ENCODE results near the gene RAB1B. TPM values are rescaled to one million over a fixed set of nuclear protein-coding genes. Genes with fewer than 3 reads are reported as not detected.

RAB1B gene
- total and polyA plus RNA-seq, 10 of the 15 experiments (the other 5 are each of a cell fraction or from before 2014, with no cell fraction given): 10.4 to 193 (median 96.9) TPM

DNA sequence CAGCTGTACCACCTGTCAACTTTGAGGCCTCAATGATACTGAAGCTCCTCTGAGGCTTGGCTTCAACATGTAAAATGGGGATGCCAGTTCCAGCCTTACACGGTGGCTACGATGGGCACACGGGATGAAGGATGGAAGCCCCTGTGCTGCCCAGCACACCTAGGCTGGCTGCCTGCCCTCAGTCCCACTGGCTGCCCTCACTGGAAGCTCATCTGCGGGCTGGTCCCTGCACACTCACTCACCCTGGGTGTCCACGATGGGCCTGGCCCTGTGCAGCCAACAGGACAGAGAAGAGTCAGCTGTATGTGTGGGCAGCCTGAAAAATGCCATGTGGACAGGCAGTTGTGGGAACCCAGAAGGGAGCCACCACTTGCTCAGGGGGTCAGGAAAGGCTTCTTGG lies 18.3 kb downstream of the RAB1B start:
- H3K9ac ChIP-seq (ENCODE audit: control insufficient read depth, insufficient read depth, low read length): no peak overlapping the region
- peaks cover 2% of the 10 kb centered on the region in 2 experiments; a peak in 1 of 4 replicates for H3K27me3 ChIP-seq (replicated peaks in 1 of 2; ENCODE audit: control insufficient read depth in 2 of 2, insufficient read depth in 2 of 2, low read length in 1 of 2)
- WGBS (ENCODE audit: insufficient coverage, insufficient replicate concordance, low lambda C conversion rate, missing lambda C conversion rate): 77% methylated on average over 5 of the region's 5 CpGs
- H3K27ac ChIP-seq (ENCODE audit: control insufficient read depth, insufficient read depth): no peak overlapping the region
- ChIA-PET SMC1A (ENCODE audit: uncharacterized antibody, unreplicated experiment) (interaction anchor here (0.9 kb wide), 1 partner anchor 103 kb away, joined by 3 read pairs; no protein-coding TSS in a partner anchor), POLR2A (interaction anchor here (1.9 kb wide), 1 partner anchor 19 kb away, joined by 5 read pairs; the partner anchor contains the start of gene RAB1B), RAD21 (ENCODE audit: unreplicated experiment) (no interaction called here), CTCF (interaction anchor here (0.6 to 1.6 kb wide), 6 partner anchors 15 to 103 kb away, joined by 3 to 8 read pairs (median 4); no protein-coding TSS in a partner anchor)
- intact Hi-C loops (cut with micrococcal nuclease; ENCODE audit: unreplicated experiment) (no loop called here), in situ Hi-C loops (cut with MboI) (no loop called here)
- no peak overlapping the region for H3K4me3 ChIP-seq
- FAIRE-seq (no peak), ATAC-seq (no peak), DNase-seq (ENCODE audit: low read depth, low spot score) (no peak)
- no peaks in the 10 kb centered on the region; a peak in 1 of 4 replicates for H3K36me3 ChIP-seq (ENCODE audit: control insufficient read depth in 2 of 2, insufficient read depth in 2 of 2, low read length in 1 of 2)
- peaks cover 12% of the 10 kb centered on the region for H3K79me2 ChIP-seq (ENCODE audit: control insufficient read depth, insufficient read depth, low read length)
- BruUV-seq (replicated peaks): no TSS peak
- peaks cover 22% of the 10 kb centered on the region for H3K4me1 ChIP-seq (ENCODE audit: control insufficient read depth, insufficient read depth, low read length)
- no peaks in the 10 kb centered on the region for H3K9me3 ChIP-seq (replicated peaks; ENCODE audit: control insufficient read depth, insufficient read depth, low read length)
- H3K4me2 ChIP-seq (ENCODE audit: control insufficient read depth, insufficient read depth): no peak overlapping the region
- no peak overlapping the region for H2AFZ ChIP-seq (ENCODE audit: control insufficient read depth, low read depth, low read length)
- no peaks in the 10 kb centered on the region; the same call in 1 of the 2 replicates for H4K20me1 ChIP-seq (ENCODE audit: control insufficient read depth, insufficient read depth)
- TF ChIP-seq, protein P1, sequence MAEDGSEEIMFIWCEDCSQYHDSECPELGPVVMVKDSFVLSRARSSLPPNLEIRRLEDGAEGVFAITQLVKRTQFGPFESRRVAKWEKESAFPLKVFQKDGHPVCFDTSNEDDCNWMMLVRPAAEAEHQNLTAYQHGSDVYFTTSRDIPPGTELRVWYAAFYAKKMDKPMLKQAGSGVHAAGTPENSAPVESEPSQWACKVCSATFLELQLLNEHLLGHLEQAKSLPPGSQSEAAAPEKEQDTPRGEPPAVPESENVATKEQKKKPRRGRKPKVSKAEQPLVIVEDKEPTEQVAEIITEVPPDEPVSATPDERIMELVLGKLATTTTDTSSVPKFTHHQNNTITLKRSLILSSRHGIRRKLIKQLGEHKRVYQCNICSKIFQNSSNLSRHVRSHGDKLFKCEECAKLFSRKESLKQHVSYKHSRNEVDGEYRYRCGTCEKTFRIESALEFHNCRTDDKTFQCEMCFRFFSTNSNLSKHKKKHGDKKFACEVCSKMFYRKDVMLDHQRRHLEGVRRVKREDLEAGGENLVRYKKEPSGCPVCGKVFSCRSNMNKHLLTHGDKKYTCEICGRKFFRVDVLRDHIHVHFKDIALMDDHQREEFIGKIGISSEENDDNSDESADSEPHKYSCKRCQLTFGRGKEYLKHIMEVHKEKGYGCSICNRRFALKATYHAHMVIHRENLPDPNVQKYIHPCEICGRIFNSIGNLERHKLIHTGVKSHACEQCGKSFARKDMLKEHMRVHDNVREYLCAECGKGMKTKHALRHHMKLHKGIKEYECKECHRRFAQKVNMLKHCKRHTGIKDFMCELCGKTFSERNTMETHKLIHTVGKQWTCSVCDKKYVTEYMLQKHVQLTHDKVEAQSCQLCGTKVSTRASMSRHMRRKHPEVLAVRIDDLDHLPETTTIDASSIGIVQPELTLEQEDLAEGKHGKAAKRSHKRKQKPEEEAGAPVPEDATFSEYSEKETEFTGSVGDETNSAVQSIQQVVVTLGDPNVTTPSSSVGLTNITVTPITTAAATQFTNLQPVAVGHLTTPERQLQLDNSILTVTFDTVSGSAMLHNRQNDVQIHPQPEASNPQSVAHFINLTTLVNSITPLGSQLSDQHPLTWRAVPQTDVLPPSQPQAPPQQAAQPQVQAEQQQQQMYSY (CRISPR knock-in tag; IDR thresholded peaks at IDR 0.05): no peak
- TF ChIP-seq ZBED1 (IDR thresholded peaks at IDR 0.05; ENCODE audit: borderline replicate concordance) (no peak), CBX5 (IDR thresholded peaks at IDR 0.05; ENCODE audit: low read depth) (no peak)
- TF ChIP-seq, protein P2, sequence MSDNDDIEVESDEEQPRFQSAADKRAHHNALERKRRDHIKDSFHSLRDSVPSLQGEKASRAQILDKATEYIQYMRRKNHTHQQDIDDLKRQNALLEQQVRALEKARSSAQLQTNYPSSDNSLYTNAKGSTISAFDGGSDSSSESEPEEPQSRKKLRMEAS (IDR thresholded peaks at IDR 0.05; ENCODE audit: low read depth, low read length): no peak
